Progenitor cell of endocrine pancreas (in vitro differentiated cells): ENCODE measurements around the gene SLC39A7. TPM values are rescaled to one million over a fixed set of nuclear protein-coding genes. Genes with fewer than 3 reads are reported as not detected.

Source experiments
- DNase-seq: peaks from one replicate; pipeline ENCODE4 v3.0.0; 2021; ENCODE audit warnings: low spot score; ENCODE audit not compliant: unreplicated experiment
- H3K27ac Mint-ChIP-seq: 2 replicates; pipeline ENCODE4 v1.8.0; 2021; ENCODE audit warnings: mild to moderate bottlenecking, moderate library complexity, mixed read lengths
- H3K27me3 Mint-ChIP-seq: 2 replicates; pipeline ENCODE4 v1.8.0; 2021; ENCODE audit warnings: mixed read lengths
- H3K36me3 Mint-ChIP-seq: 2 replicates; pipeline ENCODE4 v1.8.0; 2022; ENCODE audit warnings: mixed read lengths; ENCODE audit not compliant: insufficient read depth
- H3K4me1 Mint-ChIP-seq: 2 replicates; pipeline ENCODE4 v1.8.0; 2021; ENCODE audit warnings: low read depth, mixed read lengths
- H3K4me3 Mint-ChIP-seq: 2 replicates; pipeline ENCODE4 v1.8.0; 2021; ENCODE audit warnings: low read depth, mild to moderate bottlenecking, moderate library complexity, mixed read lengths
- H3K9me3 Mint-ChIP-seq: 2 replicates; pipeline ENCODE4 v1.8.0; 2021; ENCODE audit warnings: low read depth, mixed read lengths
- CTCF ChIP-seq: fragments of 200-600 bp; sonication (generic); IDR thresholded peaks from one replicate; pipeline ENCODE4 v1.5.0; 2021; ENCODE audit warnings: antibody characterized with exemption, mild to moderate bottlenecking; ENCODE audit not compliant: unreplicated experiment
- microRNA-seq: library from miRNA; unstranded; fragments of <30 nt; microRNA quantifications from one replicate; pipeline ENCODE4 v1.1.0, GENCODE V29; 2020; ENCODE audit warnings: borderline number of aligned reads; ENCODE audit not compliant: unreplicated experiment
- total RNA-seq: library from RNA; stranded (reverse); gene quantifications from 2 replicates; pipeline ENCODE4 v1.2.1, GENCODE V29; 2021

Gene SLC39A7
- total RNA-seq, 1 donor from 2014 or later, result 109 TPM

GRCh38 chr6:33249732-33250630, 49.3 kb downstream of the SLC39A7 start:
- no peak for TF ChIP-seq CTCF
- peak overlapping the region; percentile 49 for H3K27ac Mint-ChIP-seq
- H3K4me1 Mint-ChIP-seq, result peaks cover 18% of the 10 kb centered on the region
- peaks cover 15% of the 10 kb centered on the region for H3K27me3 Mint-ChIP-seq
- no peaks in the 10 kb centered on the region for H3K9me3 Mint-ChIP-seq
- DNase-seq, result no peak
- peak overlapping the region; percentile 73 for H3K4me3 Mint-ChIP-seq
- H3K36me3 Mint-ChIP-seq, result peaks cover 14% of the 10 kb centered on the region

GRCh38 chr6:33250731-33251130, 50.1 kb downstream of the SLC39A7 start:
- Mint-ChIP-seq H3K36me3 (peaks cover 15% of the 10 kb centered on the region), H3K27me3 (peaks cover 15% of the 10 kb centered on the region), H3K27ac (no peak overlapping the region), H3K4me3 (no peak overlapping the region), H3K9me3 (no peaks in the 10 kb centered on the region), H3K4me1 (peaks cover 18% of the 10 kb centered on the region)
- no peak for TF ChIP-seq CTCF
- DNase-seq, result no peak

- Mint-ChIP-seq H3K4me3 (no peak overlapping the region), H3K27me3 (peaks cover 8% of the 10 kb centered on the region), H3K27ac (no peak overlapping the region), H3K9me3 (no peaks in the 10 kb centered on the region), H3K36me3 (peaks cover 17% of the 10 kb centered on the region), H3K4me1 (peaks cover 18% of the 10 kb centered on the region)
- TF ChIP-seq CTCF, result no peak
- DNase-seq, result no peak
These were observed 50.8 kb downstream of the SLC39A7 start for GRCh38 chr6:33251395-33252012.

GRCh38 chr6:33252759-33253158, 52.1 kb downstream of the SLC39A7 start:
- no peak for TF ChIP-seq CTCF
- no peak overlapping the region for H3K4me3 Mint-ChIP-seq
- peaks cover 2% of the 10 kb centered on the region for H3K27me3 Mint-ChIP-seq
- no peak overlapping the region for H3K27ac Mint-ChIP-seq
- peaks cover 21% of the 10 kb centered on the region for H3K36me3 Mint-ChIP-seq
- H3K9me3 Mint-ChIP-seq, result no peaks in the 10 kb centered on the region
- DNase-seq, result no peak
- peaks cover 18% of the 10 kb centered on the region for H3K4me1 Mint-ChIP-seq

Small RNA genes lying within 50 kb of the gene (microRNA-seq; reads per million reads assigned to microRNA genes)
- gene MIR219A1, result 9.6 reads per million, percentile 16 among the genes with 10 or more reads in this experiment

Other genes with a start within 250 kb of the SLC39A7 start
- 3.3 and 3.4 TPM in 2 replicates for gene HLA-DMA, start 247.8 kb upstream of the SLC39A7 start, total RNA-seq
- gene BRD2, start 232.3 kb upstream of the SLC39A7 start, total RNA-seq, result 229 and 238 TPM in 2 replicates
- gene HLA-DOA, start 191.3 kb upstream of the SLC39A7 start, total RNA-seq, result 4.1 and 5.6 TPM in 2 replicates
- 0.89 and 1.8 TPM in 2 replicates for gene HLA-DPA1, start 127.2 kb upstream of the SLC39A7 start, total RNA-seq
- 13.5 and 17.9 TPM in 2 replicates for gene HLA-DPB1, start 124.9 kb upstream of the SLC39A7 start, total RNA-seq
- 4.3 and 5.3 TPM in 2 replicates for gene COL11A2, start 8.4 kb upstream of the SLC39A7 start, total RNA-seq
- gene RXRB, start 202 bp upstream of the SLC39A7 start, total RNA-seq, result 44.3 and 47.1 TPM in 2 replicates
- gene HSD17B8, start 3.8 kb downstream of the SLC39A7 start, total RNA-seq, result 7.0 and 9.2 TPM in 2 replicates
- 56.2 and 62.4 TPM in 2 replicates for gene RING1, start 7.6 kb downstream of the SLC39A7 start, total RNA-seq
- 77.2 and 81.7 TPM in 2 replicates for gene VPS52, start 71.0 kb downstream of the SLC39A7 start, total RNA-seq
- 1,974 and 2,131 TPM in 2 replicates for gene RPS18, start 71.2 kb downstream of the SLC39A7 start, total RNA-seq
- 5.3 and 5.7 TPM in 2 replicates for gene B3GALT4, start 76.3 kb downstream of the SLC39A7 start, total RNA-seq
- gene WDR46, start 88.4 kb downstream of the SLC39A7 start, total RNA-seq, result 47.5 and 53.4 TPM in 2 replicates
- gene PFDN6, start 88.7 kb downstream of the SLC39A7 start, total RNA-seq, result 46.1 and 52.1 TPM in 2 replicates
- 175 and 196 TPM in 2 replicates for gene RGL2, start 98.1 kb downstream of the SLC39A7 start, total RNA-seq
- gene TAPBP, start 113.2 kb downstream of the SLC39A7 start, total RNA-seq, result 20.2 and 22.3 TPM in 2 replicates
- gene ZBTB22, start 116.9 kb downstream of the SLC39A7 start, total RNA-seq, result 27.3 and 28.1 TPM in 2 replicates
- 47.5 and 48.4 TPM in 2 replicates for gene DAXX, start 122.1 kb downstream of the SLC39A7 start, total RNA-seq
- 45.5 and 46.6 TPM in 2 replicates for gene KIFC1, start 191.0 kb downstream of the SLC39A7 start, total RNA-seq
- 58.1 and 58.4 TPM in 2 replicates for gene PHF1, start 210.1 kb downstream of the SLC39A7 start, total RNA-seq
- gene CUTA, start 217.2 kb downstream of the SLC39A7 start, total RNA-seq, result 252 and 264 TPM in 2 replicates
- gene SYNGAP1, start 219.2 kb downstream of the SLC39A7 start, total RNA-seq, result 59.9 and 60.3 TPM in 2 replicates